Measurements from ENCODE around the gene E4F1. TPM values are rescaled to one million over a fixed set of nuclear protein-coding genes. Genes with fewer than 3 reads are reported as not detected.

Gene E4F1
- total and polyA plus RNA-seq, 2 donors (not counting 3 experiments of a cell fraction or from before 2014, with no cell fraction given) = 28.6 to 32.7 TPM

DNA sequence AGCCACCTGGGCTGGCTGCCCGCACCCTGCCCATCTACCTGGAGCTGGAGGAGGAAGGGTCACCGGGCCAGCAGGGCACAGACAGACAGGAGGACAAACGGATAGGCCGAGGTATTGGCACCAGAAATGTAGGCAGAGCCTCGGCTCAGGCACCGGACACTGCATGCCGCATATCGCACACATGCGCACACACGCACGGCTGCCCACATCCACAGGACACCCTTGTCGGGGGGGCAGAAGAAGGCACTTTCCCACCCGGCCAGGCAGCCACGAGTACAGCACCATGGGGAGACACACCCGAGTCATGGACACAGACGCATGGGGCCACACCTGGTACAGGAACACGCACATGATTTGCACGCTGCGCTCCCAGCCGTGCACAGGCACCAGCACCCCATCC is 41.4 kb upstream of the E4F1 start:
- no peak for DNase-seq (ENCODE audit: low read depth, low spot score)
- H3K27ac ChIP-seq (ENCODE audit: insufficient read depth, low read depth, low read length) = no peak overlapping the region
- no peak overlapping the region for H3K4me3 ChIP-seq (replicated peaks in 1 of 3; ENCODE audit: insufficient read depth in 1 of 3, low read depth in 1 of 3, low read length in 3 of 3)
- no TSS peak for BruUV-seq (replicated peaks)
- CTCF ChIA-PET = no interaction called here
- FAIRE-seq = no peak
- no peaks in the 10 kb centered on the region for H3K9me3 ChIP-seq (replicated peaks; ENCODE audit: control insufficient read depth, insufficient read depth, low read length)
- no peak overlapping the region for H3K9ac ChIP-seq (replicated peaks; ENCODE audit: extremely low read depth, insufficient read depth, low read length)
- dilution Hi-C loops (cut with MboI; ENCODE audit: extremely low pct_ligation_motif_present, low sequenced_read_pairs) = no loop called here
- no peak overlapping the region for H3K4me2 ChIP-seq (ENCODE audit: insufficient read depth, low read length)
- POLR2A ChIA-PET = interaction anchor here (1.2 kb wide), 1 partner anchor 26 kb away, joined by 6 read pairs; the partner anchor contains the start of gene TRAF7
- no peaks in the 10 kb centered on the region for H3K9me1 ChIP-seq (replicated peaks; ENCODE audit: control insufficient read depth, extremely low read depth, insufficient read depth, low read length)
- TF ChIP-seq, protein P1, sequence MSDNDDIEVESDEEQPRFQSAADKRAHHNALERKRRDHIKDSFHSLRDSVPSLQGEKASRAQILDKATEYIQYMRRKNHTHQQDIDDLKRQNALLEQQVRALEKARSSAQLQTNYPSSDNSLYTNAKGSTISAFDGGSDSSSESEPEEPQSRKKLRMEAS (IDR thresholded peaks at IDR 0.05; ENCODE audit: insufficient read depth, insufficient read length) = no peak
- TF ChIP-seq JUN (IDR thresholded peaks at IDR 0.05; ENCODE audit: borderline replicate concordance, insufficient read depth, insufficient read length, low read depth) = no peak
- TF ChIP-seq GATA2 (IDR thresholded peaks at IDR 0.05; ENCODE audit: insufficient read depth, insufficient read length, low read depth, low read length) = no peak
- TF ChIP-seq, protein P2, sequence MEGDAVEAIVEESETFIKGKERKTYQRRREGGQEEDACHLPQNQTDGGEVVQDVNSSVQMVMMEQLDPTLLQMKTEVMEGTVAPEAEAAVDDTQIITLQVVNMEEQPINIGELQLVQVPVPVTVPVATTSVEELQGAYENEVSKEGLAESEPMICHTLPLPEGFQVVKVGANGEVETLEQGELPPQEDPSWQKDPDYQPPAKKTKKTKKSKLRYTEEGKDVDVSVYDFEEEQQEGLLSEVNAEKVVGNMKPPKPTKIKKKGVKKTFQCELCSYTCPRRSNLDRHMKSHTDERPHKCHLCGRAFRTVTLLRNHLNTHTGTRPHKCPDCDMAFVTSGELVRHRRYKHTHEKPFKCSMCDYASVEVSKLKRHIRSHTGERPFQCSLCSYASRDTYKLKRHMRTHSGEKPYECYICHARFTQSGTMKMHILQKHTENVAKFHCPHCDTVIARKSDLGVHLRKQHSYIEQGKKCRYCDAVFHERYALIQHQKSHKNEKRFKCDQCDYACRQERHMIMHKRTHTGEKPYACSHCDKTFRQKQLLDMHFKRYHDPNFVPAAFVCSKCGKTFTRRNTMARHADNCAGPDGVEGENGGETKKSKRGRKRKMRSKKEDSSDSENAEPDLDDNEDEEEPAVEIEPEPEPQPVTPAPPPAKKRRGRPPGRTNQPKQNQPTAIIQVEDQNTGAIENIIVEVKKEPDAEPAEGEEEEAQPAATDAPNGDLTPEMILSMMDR (IDR thresholded peaks at IDR 0.05; ENCODE audit: extremely low read depth in 1 of 2, insufficient read depth in 1 of 2, low read depth in 1 of 2, low read length in 2 of 2) = no peak
- TF ChIP-seq POLR2AphosphoS5 (IDR thresholded peaks at IDR 0.05; ENCODE audit: insufficient read depth, low read depth, low read length) = no peak
- TF ChIP-seq POLR2A (IDR thresholded peaks at IDR 0.05; ENCODE audit: low read depth, low read length) = no peak
- TF ChIP-seq MYC (IDR thresholded peaks at IDR 0.05; ENCODE audit: low read depth, low read length) = no peak
- no peak for TF ChIP-seq EZH2 (IDR thresholded peaks at IDR 0.05; ENCODE audit: borderline replicate concordance, low read depth, low read length, severe bottlenecking)
- no peak for TF ChIP-seq FOS (IDR thresholded peaks at IDR 0.05; ENCODE audit: borderline replicate concordance, insufficient read depth, low read length)
- no peak overlapping the region for H2AFZ ChIP-seq (ENCODE audit: low read depth, low read length)
- H3K4me1 ChIP-seq (ENCODE audit: control insufficient read depth, extremely low read depth, insufficient read depth, low read length) = no peaks in the 10 kb centered on the region
- intact Hi-C loops (cut with micrococcal nuclease) = no loop called here
- H4K20me1 ChIP-seq (replicated peaks; ENCODE audit: control insufficient read depth, extremely low read depth, insufficient read depth, low read length) = no peaks in the 10 kb centered on the region
- H3K36me3 ChIP-seq (ENCODE audit: control insufficient read depth in 2 of 2, extremely low read depth in 1 of 2, insufficient read depth in 2 of 2, low read length in 2 of 2) = peaks cover 2% of the 10 kb centered on the region in 2 experiments
- H3K79me2 ChIP-seq (ENCODE audit: control insufficient read depth, insufficient read depth, low read length) = no peaks in the 10 kb centered on the region
- no peaks in the 10 kb centered on the region for H3K27me3 ChIP-seq (ENCODE audit: control insufficient read depth in 2 of 2, insufficient read depth in 2 of 2, low read length in 2 of 2)

All from endothelial cell of umbilical vein (primary cell).